Lower leg skin (tissue), 4 donors: ENCODE measurements around the gene TANGO6. TPM values are rescaled to one million over a fixed set of nuclear protein-coding genes. Genes with fewer than 3 reads are reported as not detected.

Source experiments
- DNase-seq, 2 donors: peaks; one replicate each; pipeline ENCODE4 v3.0.0-alpha.2; 2019; ENCODE audit warnings: low spot score in 2 of 2
- H3K4me3 ChIP-seq: fragments of 200-600 bp; sonication (generic); 2 replicates; pipeline ENCODE4 v1.5.1; 2017; ENCODE audit warnings: mild to moderate bottlenecking, low read depth; ENCODE audit not compliant: poor library complexity, severe bottlenecking
- CTCF ChIP-seq, 3 donors: fragments of 450-650 bp; IDR thresholded peaks; one replicate each; pipeline ENCODE4 v1.5.1; 2016; ENCODE audit warnings: antibody characterized with exemption in 3 of 3, mild to moderate bottlenecking in 3 of 3, moderate library complexity in 2 of 3
- POLR2A ChIP-seq, 2 donors: fragments of 450-650 bp; IDR thresholded peaks; one replicate each; pipeline ENCODE4 v1.6.1; 2016 to 2017; ENCODE audit warnings: antibody characterized with exemption in 2 of 2, mild to moderate bottlenecking in 1 of 2, moderate library complexity in 1 of 2
- WGBS, 2 donors: methylation state at CpG; one replicate each; pipeline ENCODE4 v1.1.5; 2018; 5-methylcytosine and 5-hydroxymethylcytosine counted together
- intact Hi-C: fragments of 100-400 bp; cut with DNase I; formaldehyde crosslinking; loops from one replicate; pipeline ENCODE4 v1.15.0; 2023; ENCODE audit warnings: low total_unique reads
- total RNA-seq, 4 donors: library from RNA; depleted of rRNA; stranded (reverse); fragments of >200 nt; gene quantifications; one replicate each; pipeline ENCODE4 v1.1.0, GENCODE V29; 2016

TANGO6 gene
- total RNA-seq, 4 donors from 2014 or later, result 7.9 to 17.0 (median 8.6) TPM

- 75 to 76% methylated on average over 5 of the region's 5 CpGs for WGBS, 2 donors
- DNase-seq, result no peak
- intact Hi-C loops, result no loop called here
- TF ChIP-seq POLR2A (IDR thresholded peaks at IDR 0.05) (no peak), CTCF (IDR thresholded peaks at IDR 0.05) (no peak)
- H3K4me3 ChIP-seq, result no peak overlapping the region
Observed at GRCh38 chr16:69094501-69094900, 251.2 kb downstream of the TANGO6 start.

GRCh38 chr16:69095193-69095592 is 251.9 kb downstream of the TANGO6 start:
- 68 to 79% methylated on average over 6 of the region's 6 CpGs for WGBS, 2 donors
- no peak overlapping the region for H3K4me3 ChIP-seq
- intact Hi-C loops, result no loop called here
- DNase-seq, result no peak
- TF ChIP-seq CTCF (IDR thresholded peaks at IDR 0.05) (no peak), POLR2A (IDR thresholded peaks at IDR 0.05) (no peak)

DNA sequence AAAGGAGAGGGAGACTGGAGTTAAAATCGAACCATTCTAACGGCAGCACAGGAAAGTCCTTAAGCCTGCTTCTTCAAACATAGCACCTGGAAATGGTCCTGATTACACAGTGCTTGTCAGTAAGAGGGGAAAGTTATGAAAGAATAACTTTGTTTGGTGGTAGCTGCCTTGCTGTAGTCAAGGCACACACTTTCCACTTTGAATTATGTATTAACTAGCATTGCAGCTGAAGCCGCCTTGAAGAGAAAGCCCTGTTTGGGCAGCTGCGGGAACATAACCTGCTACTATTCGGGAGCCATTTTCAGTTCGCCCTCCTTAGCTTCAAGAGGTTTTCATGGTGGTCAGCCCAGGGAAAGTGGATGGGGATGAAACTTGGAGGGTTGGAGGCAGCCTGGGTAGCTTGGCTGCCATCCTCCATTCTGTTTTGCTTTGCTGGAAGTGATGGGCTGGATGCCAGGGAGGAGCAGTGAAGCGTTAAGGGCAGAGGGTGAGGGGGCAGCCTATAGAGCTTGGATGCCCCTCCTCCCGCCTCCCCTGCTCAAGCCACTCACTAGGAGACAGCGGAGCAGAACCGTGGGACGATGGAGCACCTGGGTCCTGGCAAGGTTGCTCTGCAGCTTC is 256.9 kb downstream of the TANGO6 start:
- no peak for DNase-seq
- intact Hi-C loops, result no loop called here
- WGBS, 2 donors, result 52 to 64% methylated on average over 11 of the region's 11 CpGs
- no peak overlapping the region for H3K4me3 ChIP-seq
- TF ChIP-seq POLR2A (IDR thresholded peaks at IDR 0.05) (no peak), CTCF (IDR thresholded peaks at IDR 0.05) (no peak)

DNA sequence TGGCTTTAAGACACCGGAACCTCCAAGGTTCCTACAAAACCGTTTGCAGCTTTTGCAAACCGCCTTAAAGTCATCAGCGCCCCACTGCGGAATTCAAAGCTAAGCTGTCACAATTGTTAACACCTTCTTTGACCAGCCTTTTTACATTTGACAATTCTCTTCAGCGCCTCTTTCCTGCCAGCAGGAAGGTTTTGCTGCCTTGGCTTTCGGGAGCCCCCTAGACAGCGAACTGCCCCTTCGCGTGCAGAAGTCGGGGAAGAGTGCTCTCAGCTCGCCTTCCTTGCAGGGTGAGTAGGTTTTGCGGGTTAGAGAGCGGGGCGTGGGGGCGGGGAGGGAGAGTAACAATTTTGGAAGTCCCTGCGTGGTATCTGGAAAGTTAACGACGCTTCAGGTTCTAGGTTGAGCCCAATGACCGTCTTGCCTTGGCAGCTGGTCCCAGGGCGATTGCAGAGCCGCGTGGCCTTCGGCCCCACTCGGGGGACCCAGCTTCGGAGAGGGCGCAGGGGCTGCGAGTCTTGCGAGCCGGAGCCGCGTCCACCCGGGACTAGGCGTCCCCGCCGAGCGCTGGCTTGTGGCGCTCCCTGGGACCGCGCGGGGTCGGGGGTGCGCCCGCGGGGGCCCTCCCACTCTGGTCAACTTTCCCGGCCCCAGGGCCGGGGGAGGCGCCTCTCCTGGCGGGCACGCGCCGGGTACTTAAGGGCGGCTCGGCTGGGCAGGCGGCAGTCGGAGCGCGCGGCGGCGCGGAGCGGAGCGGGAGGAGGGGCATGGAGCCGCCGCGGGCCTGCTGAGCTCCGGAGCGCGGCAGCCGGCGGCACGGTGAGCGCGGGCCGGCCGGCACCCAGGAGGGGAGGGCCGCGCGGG is 262.4 kb downstream of the TANGO6 start, which contains the start of gene HAS3:
Gene HAS3, plus strand, starts transcription at position 153 of the 861 bp plus-strand sequence. CDS start 3,743 bp downstream, outside the sequence.
- DNase-seq, result peak in 1 of 2 donors; percentile 29
- H3K4me3 ChIP-seq, result peak within 1 kb of the TSS; percentile 36
- no peak for TF ChIP-seq CTCF (IDR thresholded peaks at IDR 0.05)
- TF ChIP-seq POLR2A (IDR thresholded peaks at IDR 0.05), result no peak
- intact Hi-C loops, result no loop called here
- 1% methylated on average over 25 to 42 of the region's 80 CpGs for WGBS, 2 donors

GRCh38 chr16:69106491-69107315 is 263.4 kb downstream of the TANGO6 start:
- TF ChIP-seq CTCF (IDR thresholded peaks at IDR 0.05) (no peak), POLR2A (IDR thresholded peaks at IDR 0.05) (no peak)
- DNase-seq, result no peak
- intact Hi-C loops, result no loop called here
- WGBS, 2 donors, result 0 to 2% methylated on average over 15 to 32 of the region's 55 CpGs
- H3K4me3 ChIP-seq, result peak overlapping the region; percentile 0
